ENCODE measurements around the gene PRDM7.

- TF ChIP-seq, protein P1, sequence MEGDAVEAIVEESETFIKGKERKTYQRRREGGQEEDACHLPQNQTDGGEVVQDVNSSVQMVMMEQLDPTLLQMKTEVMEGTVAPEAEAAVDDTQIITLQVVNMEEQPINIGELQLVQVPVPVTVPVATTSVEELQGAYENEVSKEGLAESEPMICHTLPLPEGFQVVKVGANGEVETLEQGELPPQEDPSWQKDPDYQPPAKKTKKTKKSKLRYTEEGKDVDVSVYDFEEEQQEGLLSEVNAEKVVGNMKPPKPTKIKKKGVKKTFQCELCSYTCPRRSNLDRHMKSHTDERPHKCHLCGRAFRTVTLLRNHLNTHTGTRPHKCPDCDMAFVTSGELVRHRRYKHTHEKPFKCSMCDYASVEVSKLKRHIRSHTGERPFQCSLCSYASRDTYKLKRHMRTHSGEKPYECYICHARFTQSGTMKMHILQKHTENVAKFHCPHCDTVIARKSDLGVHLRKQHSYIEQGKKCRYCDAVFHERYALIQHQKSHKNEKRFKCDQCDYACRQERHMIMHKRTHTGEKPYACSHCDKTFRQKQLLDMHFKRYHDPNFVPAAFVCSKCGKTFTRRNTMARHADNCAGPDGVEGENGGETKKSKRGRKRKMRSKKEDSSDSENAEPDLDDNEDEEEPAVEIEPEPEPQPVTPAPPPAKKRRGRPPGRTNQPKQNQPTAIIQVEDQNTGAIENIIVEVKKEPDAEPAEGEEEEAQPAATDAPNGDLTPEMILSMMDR (IDR thresholded peaks at IDR 0.05): no peak
- TF ChIP-seq POLR2A (IDR thresholded peaks at IDR 0.05): no peak
Observed at GRCh38 chr16:90043526-90043925, 33.6 kb downstream of the PRDM7 start.
